HEK293T (cell line): ENCODE measurements around the gene FAM124B.

Source experiments
- CTCF ChIA-PET: fragments of 350-600 bp; formaldehyde crosslinking; extraction: SDS; loops from one replicate; lab custom pipeline; 2021; ENCODE audit warnings: antibody characterized with exemption, inconsistent platforms; lab: Yijun Ruan, JAX
- POLR2A ChIA-PET: fragments of 350-600 bp; formaldehyde crosslinking; extraction: SDS; loops from one replicate; lab custom pipeline; 2020; ENCODE audit warnings: antibody characterized with exemption, inconsistent platforms; lab: Yijun Ruan, JAX
- DNase-seq: peaks from one replicate; pipeline ENCODE4 v3.0.0; 2012; ENCODE audit warnings: mixed read lengths; ENCODE audit errors: extremely low spot score
- ARNT ChIP-seq: fragments of 450-650 bp; IDR thresholded peaks from 2 replicates; pipeline ENCODE4 v1.6.1; 2017; ENCODE audit warnings: mild to moderate bottlenecking
- BHLHE40 ChIP-seq: fragments of 450-650 bp; IDR thresholded peaks from 2 replicates; pipeline ENCODE4 v1.6.1; 2016; ENCODE audit warnings: mild to moderate bottlenecking, moderate library complexity, borderline replicate concordance
- CTBP1 ChIP-seq: fragments of 450-650 bp; IDR thresholded peaks from 2 replicates; pipeline ENCODE4 v1.6.1; 2016; ENCODE audit warnings: borderline replicate concordance
- ELF4 ChIP-seq: fragments of 450-650 bp; IDR thresholded peaks from 2 replicates; pipeline ENCODE4 v1.6.1; 2017; ENCODE audit warnings: antibody characterized with exemption
- FOXA1 ChIP-seq: fragments of 450-650 bp; IDR thresholded peaks from 2 replicates; pipeline ENCODE4 v1.6.1; 2016; ENCODE audit warnings: mild to moderate bottlenecking
- FOXK2 ChIP-seq: fragments of 450-650 bp; IDR thresholded peaks from 2 replicates; pipeline ENCODE4 v1.6.1; 2016; ENCODE audit warnings: mild to moderate bottlenecking
- FOXM1 ChIP-seq: fragments of 450-650 bp; IDR thresholded peaks from 2 replicates; pipeline ENCODE4 v1.6.1; 2017; ENCODE audit warnings: mild to moderate bottlenecking, borderline replicate concordance
- HDGF ChIP-seq: fragments of 450-650 bp; IDR thresholded peaks from 2 replicates; pipeline ENCODE4 v1.6.1; 2017; ENCODE audit warnings: antibody characterized with exemption, borderline replicate concordance
- L3MBTL2 ChIP-seq: fragments of 450-650 bp; conservative IDR thresholded peaks from 2 replicates; pipeline ENCODE4 v1.6.1; 2016; ENCODE audit warnings: mild to moderate bottlenecking
- LEF1 ChIP-seq: fragments of 450-650 bp; IDR thresholded peaks from 2 replicates; pipeline ENCODE4 v1.6.1; 2017; ENCODE audit warnings: mild to moderate bottlenecking, borderline replicate concordance
- NFRKB ChIP-seq: fragments of 450-650 bp; IDR thresholded peaks from 2 replicates; pipeline ENCODE4 v1.6.1; 2016; ENCODE audit warnings: mild to moderate bottlenecking, moderate library complexity
- SP1 ChIP-seq: fragments of 450-650 bp; IDR thresholded peaks from 2 replicates; pipeline ENCODE4 v1.6.1; 2017
- SUZ12 ChIP-seq: fragments of 450-650 bp; IDR thresholded peaks from 2 replicates; pipeline ENCODE4 v1.6.1; 2016; ENCODE audit warnings: mild to moderate bottlenecking
- TARDBP ChIP-seq: fragments of 450-650 bp; IDR thresholded peaks from 2 replicates; pipeline ENCODE4 v1.6.1; 2016
- ZNF384 ChIP-seq: fragments of 450-650 bp; IDR thresholded peaks from 2 replicates; pipeline ENCODE4 v1.6.1; 2016
- TF ChIP-seq, protein P1 (sequence below): fragments of 450-650 bp; IDR thresholded peaks from 2 replicates; pipeline ENCODE4 v1.6.1; 2016

Gene FAM124B

DNA sequence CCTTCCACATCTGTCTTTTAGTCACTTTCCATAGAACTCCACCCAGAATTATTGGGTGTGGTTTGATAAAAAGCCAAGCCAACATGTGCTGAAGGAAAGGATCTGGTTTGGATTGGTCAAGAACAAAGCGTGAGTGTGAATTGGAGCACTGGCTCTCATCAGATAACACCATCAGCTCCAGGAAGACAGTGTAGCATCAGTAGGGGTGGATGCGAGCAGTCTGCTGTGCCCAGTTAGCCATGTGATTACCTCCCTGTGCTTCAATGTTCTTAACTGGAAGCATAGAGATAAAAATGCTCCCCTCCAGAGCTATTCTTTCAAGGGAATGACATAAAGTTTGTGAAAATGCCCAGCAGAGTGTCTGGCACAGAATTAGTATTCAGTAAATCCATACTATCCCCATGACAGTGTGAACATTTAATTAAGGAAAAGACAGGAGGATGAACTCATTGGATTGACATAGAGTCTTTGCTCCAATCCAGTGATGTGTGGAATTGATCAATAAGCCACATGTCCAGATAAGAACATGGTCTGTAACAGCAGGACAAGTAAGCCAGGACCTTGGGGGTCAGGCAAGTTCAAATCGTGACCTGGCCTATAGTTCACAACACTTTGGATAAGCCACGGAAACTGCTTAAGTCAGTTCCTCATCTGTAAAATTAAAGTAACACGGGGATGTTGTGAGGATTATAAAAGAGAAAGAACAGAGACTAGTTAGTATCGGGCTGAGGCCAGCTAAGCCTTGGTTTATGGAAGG, 68.0 kb downstream of the FAM124B start:
- ChIA-PET POLR2A (no interaction called here), CTCF (interaction anchor here (0.6 kb wide), 1 partner anchor 341 kb away, joined by 4 read pairs; no protein-coding TSS in a partner anchor)
- TF ChIP-seq FOXK2 (no peak), ZNF384 (no peak), ELF4 (no peak), ARNT (no peak), TARDBP (no peak), HDGF (no peak), FOXM1 (no peak), BHLHE40 (no peak), CTBP1 (no peak), FOXA1 (no peak), SUZ12 (no peak), LEF1 (no peak), SP1 (no peak), L3MBTL2 (no peak), NFRKB (no peak)
- TF ChIP-seq, protein P1, sequence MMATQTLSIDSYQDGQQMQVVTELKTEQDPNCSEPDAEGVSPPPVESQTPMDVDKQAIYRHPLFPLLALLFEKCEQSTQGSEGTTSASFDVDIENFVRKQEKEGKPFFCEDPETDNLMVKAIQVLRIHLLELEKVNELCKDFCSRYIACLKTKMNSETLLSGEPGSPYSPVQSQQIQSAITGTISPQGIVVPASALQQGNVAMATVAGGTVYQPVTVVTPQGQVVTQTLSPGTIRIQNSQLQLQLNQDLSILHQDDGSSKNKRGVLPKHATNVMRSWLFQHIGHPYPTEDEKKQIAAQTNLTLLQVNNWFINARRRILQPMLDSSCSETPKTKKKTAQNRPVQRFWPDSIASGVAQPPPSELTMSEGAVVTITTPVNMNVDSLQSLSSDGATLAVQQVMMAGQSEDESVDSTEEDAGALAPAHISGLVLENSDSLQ = no peak
- no peak for DNase-seq

DNA sequence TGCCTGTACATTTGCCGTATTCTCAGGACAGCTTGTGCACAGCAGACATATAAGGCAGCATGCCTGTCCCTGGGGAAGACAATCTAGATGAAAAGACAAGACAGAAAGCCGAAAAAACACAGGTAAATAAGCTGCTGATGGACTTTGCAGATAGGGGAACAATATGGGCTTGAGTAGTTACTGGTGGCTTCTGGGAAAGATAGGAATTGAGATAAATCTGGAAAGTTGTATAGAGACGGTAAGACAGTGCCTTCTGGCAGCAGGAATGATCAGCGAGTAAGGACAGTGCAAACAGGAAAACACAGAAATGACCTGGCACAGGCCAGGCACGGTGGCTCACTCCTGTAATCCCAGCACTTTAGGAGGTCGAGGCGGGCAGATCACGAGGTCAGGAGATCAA, 70.2 kb downstream of the FAM124B start:
- no peak for TF ChIP-seq TARDBP
- no peak for TF ChIP-seq SUZ12
- TF ChIP-seq ZNF384 = no peak
- TF ChIP-seq FOXK2 = no peak
- TF ChIP-seq CTBP1 = no peak
- no peak for TF ChIP-seq LEF1
- no peak for TF ChIP-seq HDGF
- TF ChIP-seq ARNT = no peak
- no peak for TF ChIP-seq BHLHE40
- no peak for TF ChIP-seq FOXA1
- TF ChIP-seq, protein P1 = no peak
- no peak for TF ChIP-seq ELF4
- no peak for TF ChIP-seq SP1
- TF ChIP-seq L3MBTL2 = no peak
- TF ChIP-seq NFRKB = no peak
- TF ChIP-seq FOXM1 = no peak
- ChIA-PET POLR2A (no interaction called here), CTCF (no interaction called here)
- DNase-seq = no peak

DNA sequence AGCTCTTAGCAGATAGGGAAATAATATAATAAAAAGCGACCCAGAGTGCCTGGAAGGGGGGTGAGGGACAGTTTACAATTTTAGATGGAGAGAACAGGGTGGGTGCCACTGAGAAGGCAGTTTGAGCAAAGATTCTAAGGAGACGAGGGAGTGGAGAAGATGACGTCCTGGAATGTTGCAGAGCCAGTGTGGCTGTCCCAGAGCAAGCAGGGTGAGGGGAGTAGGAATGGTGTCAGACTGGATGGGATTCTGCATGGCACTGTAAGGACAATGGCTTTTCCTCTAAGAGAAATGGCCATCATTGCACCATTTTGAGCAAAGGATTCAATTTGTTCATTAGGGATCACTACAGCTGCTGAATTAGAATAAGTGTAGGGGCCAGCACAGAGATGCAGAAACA, 73.1 kb downstream of the FAM124B start:
- CTCF ChIA-PET = no interaction called here
- POLR2A ChIA-PET = no interaction called here
- no peak for TF ChIP-seq LEF1
- TF ChIP-seq NFRKB = no peak
- TF ChIP-seq, protein P1 = no peak
- no peak for TF ChIP-seq HDGF
- no peak for TF ChIP-seq BHLHE40
- no peak for TF ChIP-seq TARDBP
- no peak for TF ChIP-seq ARNT
- no peak for TF ChIP-seq SP1
- TF ChIP-seq SUZ12 = no peak
- no peak for TF ChIP-seq L3MBTL2
- DNase-seq = no peak
